Vagina (tissue), 2 donors: ENCODE measurements around the gene ZNF527. TPM values are rescaled to one million over a fixed set of nuclear protein-coding genes. Genes with fewer than 3 reads are reported as not detected.

Source experiments
- DNase-seq, 2 donors: peaks; one replicate each; pipeline ENCODE4 v3.0.0-alpha.2; 2017; ENCODE audit errors: extremely low spot score in 2 of 2
- H3K27ac ChIP-seq: fragments of 200-600 bp; sonication (generic); one replicate; pipeline ENCODE4 v1.5.1; 2019
- H3K27me3 ChIP-seq: fragments of 200-600 bp; sonication (generic); one replicate; pipeline ENCODE4 v1.5.1; 2019
- H3K36me3 ChIP-seq, 2 donors: fragments of 200-600 bp; sonication (generic); one replicate each; pipeline ENCODE4 v1.5.1; 2017 to 2019
- H3K4me1 ChIP-seq: fragments of 200-600 bp; sonication (generic); one replicate; pipeline ENCODE4 v1.5.1; 2019
- H3K4me3 ChIP-seq, 2 donors: fragments of 200-600 bp; sonication (generic); 1 replicate in 1 of 2; 2 replicates in 1 of 2; pipeline ENCODE4 v1.5.1; 2016 to 2019
- H3K9me3 ChIP-seq: fragments of 200-600 bp; sonication (generic); one replicate; pipeline ENCODE4 v1.5.1; 2019
- POLR2A ChIP-seq, 2 donors: fragments of 450-650 bp; IDR thresholded peaks; one replicate each; pipeline ENCODE4 v1.6.1; 2017; ENCODE audit warnings: antibody characterized with exemption in 2 of 2, mild to moderate bottlenecking in 2 of 2, moderate library complexity in 2 of 2
- POLR2AphosphoS5 ChIP-seq, 2 donors: sonication (generic); formaldehyde crosslinking; IDR thresholded peaks; one replicate each; pipeline ENCODE4 v1.9.0; 2017; ENCODE audit warnings: antibody characterized with exemption in 2 of 2, mild to moderate bottlenecking in 2 of 2, low read depth in 1 of 2; ENCODE audit not compliant: insufficient read depth in 1 of 2
- intact Hi-C: fragments of 100-400 bp; cut with DNase I; formaldehyde crosslinking; loops from one replicate; pipeline ENCODE4 v1.15.1; 2023
- total RNA-seq: library from RNA; depleted of rRNA; stranded (reverse); fragments of >200 nt; gene quantifications from one replicate; pipeline ENCODE4 v1.2.3, GENCODE V29; 2016
- TF ChIP-seq, protein P1 (sequence below), 3 experiments: fragments of 450-650 bp in 2 of 3; fragments of 200-600 bp in 1 of 3; sonication (generic) in 1 of 3; IDR thresholded peaks; one replicate each; pipeline ENCODE4 v1.5.1; 2017 to 2019; ENCODE audit warnings: antibody characterized with exemption in 3 of 3, mild to moderate bottlenecking in 2 of 3, moderate library complexity in 2 of 3

Gene ZNF527
- total RNA-seq: 18.2 TPM

- intact Hi-C loops: loop anchor here (10.0 kb wide), 1 partner anchor 156 kb away; the partner anchor contains the start of genes ZNF383 and ZNF585B
- peak; percentile 93 to 96 for DNase-seq
Observed at GRCh38 chr19:37370880-37371661, at the start of gene ZNF527. Gene ZNF527, plus strand, starts transcription at chr19:37371099. Its CDS starts 3,100 bp downstream, at chr19:37374199.

DNA sequence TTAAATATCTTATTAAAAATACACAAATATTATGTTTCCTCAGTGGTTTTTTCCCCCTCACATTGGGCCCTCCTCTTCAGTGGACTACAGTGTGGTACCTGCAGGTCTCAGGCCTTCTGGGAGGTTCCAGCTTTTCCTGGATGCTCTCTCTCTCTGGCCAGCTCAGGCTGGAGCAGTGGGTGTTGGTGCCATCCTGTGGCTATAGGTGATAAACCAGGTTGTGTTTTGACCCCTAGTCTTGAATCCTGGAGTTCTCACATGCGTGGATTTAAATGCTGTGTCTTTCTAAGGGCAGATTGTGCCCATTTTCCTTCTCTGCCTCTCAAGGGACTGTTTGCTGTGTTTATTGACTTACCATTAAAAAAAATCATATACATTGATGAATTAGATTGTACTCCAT, 41.2 kb upstream of the ZNF527 start:
- DNase-seq: no peak
- H3K36me3 ChIP-seq: peaks cover 0 to 28% of the 10 kb centered on the region in 2 donors
- intact Hi-C loops: no loop called here
- peaks cover 7% of the 10 kb centered on the region for H3K4me1 ChIP-seq
- no peaks in the 10 kb centered on the region for H3K27me3 ChIP-seq
- no peak overlapping the region for H3K4me3 ChIP-seq
- H3K27ac ChIP-seq: no peak overlapping the region
- no peaks in the 10 kb centered on the region for H3K9me3 ChIP-seq
- TF ChIP-seq, protein P1, sequence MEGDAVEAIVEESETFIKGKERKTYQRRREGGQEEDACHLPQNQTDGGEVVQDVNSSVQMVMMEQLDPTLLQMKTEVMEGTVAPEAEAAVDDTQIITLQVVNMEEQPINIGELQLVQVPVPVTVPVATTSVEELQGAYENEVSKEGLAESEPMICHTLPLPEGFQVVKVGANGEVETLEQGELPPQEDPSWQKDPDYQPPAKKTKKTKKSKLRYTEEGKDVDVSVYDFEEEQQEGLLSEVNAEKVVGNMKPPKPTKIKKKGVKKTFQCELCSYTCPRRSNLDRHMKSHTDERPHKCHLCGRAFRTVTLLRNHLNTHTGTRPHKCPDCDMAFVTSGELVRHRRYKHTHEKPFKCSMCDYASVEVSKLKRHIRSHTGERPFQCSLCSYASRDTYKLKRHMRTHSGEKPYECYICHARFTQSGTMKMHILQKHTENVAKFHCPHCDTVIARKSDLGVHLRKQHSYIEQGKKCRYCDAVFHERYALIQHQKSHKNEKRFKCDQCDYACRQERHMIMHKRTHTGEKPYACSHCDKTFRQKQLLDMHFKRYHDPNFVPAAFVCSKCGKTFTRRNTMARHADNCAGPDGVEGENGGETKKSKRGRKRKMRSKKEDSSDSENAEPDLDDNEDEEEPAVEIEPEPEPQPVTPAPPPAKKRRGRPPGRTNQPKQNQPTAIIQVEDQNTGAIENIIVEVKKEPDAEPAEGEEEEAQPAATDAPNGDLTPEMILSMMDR (IDR thresholded peaks at IDR 0.05): no peak
- TF ChIP-seq POLR2A (IDR thresholded peaks at IDR 0.05) (no peak), POLR2AphosphoS5 (IDR thresholded peaks at IDR 0.05; ENCODE audit: insufficient read depth in 1 of 2, low read depth in 1 of 2) (no peak)

More at GRCh38 chr19:37370880-37371661, at the start of gene ZNF527:
- Histone ChIP-seq H3K4me3 (peak within 1 kb of the TSS; percentile 63 to 74), H3K27me3 (no peaks in the 10 kb centered on the region), H3K4me1 (peaks cover 9% of the 10 kb centered on the region), H3K27ac (peak within 1 kb of the TSS; percentile 73), H3K36me3 (peaks cover 3 to 25% of the 10 kb centered on the region in 2 donors), H3K9me3 (no peaks in the 10 kb centered on the region)
- TF ChIP-seq, protein P1 (IDR thresholded peaks at IDR 0.05): peak in 1 of 3 experiments; percentile 17
- TF ChIP-seq POLR2AphosphoS5 (IDR thresholded peaks at IDR 0.05; ENCODE audit: insufficient read depth in 1 of 2, low read depth in 1 of 2): peak; percentile 94 to 96
- peak in 1 of 2 donors; percentile 62 for TF ChIP-seq POLR2A (IDR thresholded peaks at IDR 0.05)

- intact Hi-C loops: no loop called here
- Histone ChIP-seq H3K27me3 (no peaks in the 10 kb centered on the region), H3K9me3 (no peaks in the 10 kb centered on the region), H3K27ac (no peak overlapping the region), H3K36me3 (peaks cover 0 to 18% of the 10 kb centered on the region in 2 donors), H3K4me3 (no peak overlapping the region), H3K4me1 (peaks cover 23% of the 10 kb centered on the region)
- no peak for TF ChIP-seq POLR2AphosphoS5 (IDR thresholded peaks at IDR 0.05; ENCODE audit: insufficient read depth in 1 of 2, low read depth in 1 of 2)
- TF ChIP-seq, protein P1 (IDR thresholded peaks at IDR 0.05): no peak
- TF ChIP-seq POLR2A (IDR thresholded peaks at IDR 0.05): no peak
- no peak for DNase-seq
Observed at GRCh38 chr19:37332839-37333238, 38.1 kb upstream of the ZNF527 start.

GRCh38 chr19:37333457-37333856, 37.4 kb upstream of the ZNF527 start:
- TF ChIP-seq POLR2A (IDR thresholded peaks at IDR 0.05) (no peak), POLR2AphosphoS5 (IDR thresholded peaks at IDR 0.05; ENCODE audit: insufficient read depth in 1 of 2, low read depth in 1 of 2) (no peak)
- TF ChIP-seq, protein P1 (IDR thresholded peaks at IDR 0.05): no peak
- H3K27me3 ChIP-seq: no peaks in the 10 kb centered on the region
- intact Hi-C loops: no loop called here
- DNase-seq: no peak
- peaks cover 0 to 12% of the 10 kb centered on the region in 2 donors for H3K36me3 ChIP-seq
- H3K4me1 ChIP-seq: peaks cover 28% of the 10 kb centered on the region
- no peaks in the 10 kb centered on the region for H3K9me3 ChIP-seq
- H3K27ac ChIP-seq: no peak overlapping the region
- no peak overlapping the region for H3K4me3 ChIP-seq
